Kasumi-1 (cell line): ENCODE measurements around the gene KRTAP5-4.
"Not testable (repeated sequence)": the region's sequence is repeated elsewhere in the genome, so short reads cannot be mapped to it uniquely, and the experiment has no call there.

Experiments used
- DNase-seq, 2 experiments: peaks; one replicate each; lab custom pipeline; 2025; lab: John Stamatoyannopoulos, UW

The KRTAP5-4 gene

DNA sequence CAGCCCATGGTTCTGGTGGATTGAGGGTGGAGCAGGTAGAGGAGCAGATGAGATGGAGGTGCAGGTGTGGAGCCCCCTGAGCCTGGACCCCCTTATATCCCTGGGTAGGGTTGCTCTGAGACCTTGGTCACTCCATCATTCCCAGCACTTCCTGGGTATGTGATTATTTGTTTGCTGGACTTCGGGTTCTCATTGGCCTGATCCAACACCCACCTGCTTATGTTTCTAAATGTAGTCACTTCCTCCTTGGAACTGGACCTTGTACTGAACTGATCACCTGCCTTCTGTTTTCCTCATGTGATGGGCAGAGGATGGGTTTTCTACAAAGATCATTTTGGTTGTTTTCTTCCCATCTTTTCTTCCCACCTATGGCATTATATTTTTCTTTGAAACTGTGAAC lies at the start of gene KRTAP5-4:
Gene KRTAP5-4 (minus strand): TSS at position 53 of the 400 bp plus-strand sequence. CDS start 45 bp downstream, at position 8.
- DNase-seq: no peak

- DNase-seq: no peak
Observed at GRCh38 chr11:1671658-1672057, 49.7 kb upstream of the KRTAP5-4 start.

DNA sequence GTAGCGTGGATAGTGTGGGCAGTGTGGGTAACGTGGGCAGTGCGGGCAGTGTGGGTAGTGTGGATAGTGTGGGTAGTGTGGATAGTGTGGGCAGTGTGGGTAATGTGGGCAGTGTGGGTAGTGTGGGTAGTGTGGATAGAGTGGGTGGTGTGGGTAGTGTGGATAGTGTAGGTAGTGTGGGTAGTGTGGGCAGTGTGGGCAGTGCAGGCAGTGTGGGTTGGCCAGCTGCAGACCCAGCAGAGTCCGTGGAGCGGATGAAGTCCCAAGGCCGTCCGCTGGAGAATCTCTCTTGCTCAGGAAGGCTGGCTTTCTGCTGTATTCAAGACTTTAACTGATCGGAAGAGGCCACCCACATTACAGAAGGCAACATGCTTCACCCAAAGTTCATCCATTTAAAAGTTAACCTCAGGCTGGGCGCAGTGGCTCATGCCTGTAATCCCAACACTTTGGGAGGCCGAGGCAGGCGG lies 49.0 kb upstream of the KRTAP5-4 start:
- DNase-seq: no peak

GRCh38 chr11:1670457-1670856 lies 48.5 kb upstream of the KRTAP5-4 start:
- DNase-seq: not testable (repeated sequence)

DNA sequence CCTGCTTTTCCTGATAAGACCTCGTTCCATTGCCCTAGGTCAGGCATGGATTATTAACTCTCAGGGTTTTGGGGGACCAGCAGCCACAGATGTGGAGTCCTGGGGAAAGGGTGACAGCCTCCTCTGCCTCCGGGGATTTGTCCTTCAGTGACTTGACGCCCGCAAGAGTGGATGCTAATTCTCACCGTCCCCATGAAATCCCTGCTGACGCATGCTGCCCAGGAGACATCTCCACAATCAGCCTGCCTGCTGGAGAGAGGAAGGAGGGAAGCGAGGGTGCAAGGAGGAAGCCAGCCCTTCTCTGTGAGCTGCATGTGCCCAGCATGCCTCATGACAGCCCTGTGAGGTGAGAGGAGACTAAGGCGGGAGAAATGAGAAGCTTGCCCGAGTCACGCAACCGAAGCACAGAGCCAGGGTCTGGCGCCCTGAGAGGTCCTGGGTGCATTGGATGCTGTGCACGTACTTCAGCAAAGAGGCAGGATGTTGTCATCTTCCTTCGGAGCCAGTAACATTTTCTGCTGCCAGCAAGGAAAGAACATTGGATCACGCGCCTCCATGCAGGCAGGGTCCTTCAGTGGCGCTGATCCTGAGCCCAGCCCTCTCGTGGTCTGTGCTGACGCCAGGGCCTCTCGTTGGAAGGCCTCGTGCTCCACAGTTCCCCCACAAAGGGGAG lies 47.7 kb upstream of the KRTAP5-4 start:
- DNase-seq: no peak

DNA sequence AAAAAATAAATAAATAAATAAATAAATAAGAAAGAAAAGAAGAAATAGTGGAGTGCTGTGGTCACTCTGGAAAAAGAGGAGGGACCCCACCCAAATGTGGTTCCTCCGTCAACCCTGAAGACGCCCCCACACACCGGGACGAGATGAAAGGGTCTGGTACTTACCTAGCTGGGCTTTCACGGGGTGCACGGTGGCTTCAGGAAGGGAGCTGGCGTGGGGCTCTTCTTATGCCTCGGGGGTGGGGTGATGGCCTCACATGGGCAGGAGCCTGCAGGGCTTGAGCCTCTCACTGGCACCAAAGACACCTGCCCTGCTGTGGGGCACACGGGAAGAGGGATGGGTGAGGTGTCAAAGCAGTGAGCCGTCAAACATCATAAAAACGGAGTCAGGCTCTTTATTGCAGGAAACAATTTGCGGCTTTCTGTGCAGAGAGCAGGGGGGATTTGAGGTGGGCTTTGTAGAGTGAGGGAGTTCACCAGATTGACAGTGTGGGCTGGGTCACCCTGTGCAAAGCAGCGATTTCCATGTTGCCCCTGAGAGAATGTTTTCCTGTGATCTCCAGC lies 47.1 kb upstream of the KRTAP5-4 start:
- no peak for DNase-seq

DNA sequence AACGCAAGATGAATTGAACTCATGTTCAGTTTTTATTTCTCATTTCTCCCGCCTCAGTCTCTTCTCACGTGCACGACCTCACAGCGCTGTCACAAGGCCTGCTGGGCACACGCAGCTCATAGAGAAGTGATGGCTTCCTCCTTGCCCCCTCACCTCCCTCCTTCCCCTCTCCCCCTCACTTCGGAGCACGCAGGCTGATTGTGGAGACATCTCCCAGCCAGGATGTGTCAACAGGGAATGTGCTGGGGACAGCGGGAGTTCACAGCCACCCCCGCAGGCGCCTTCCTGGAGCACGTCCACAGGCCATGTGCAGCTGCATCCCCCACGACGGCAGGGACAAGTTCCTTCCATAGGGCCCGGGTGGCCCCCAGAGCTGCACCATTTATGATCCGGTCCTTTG lies 46.0 kb upstream of the KRTAP5-4 start:
- no peak for DNase-seq

GRCh38 chr11:1667121-1667850 lies 45.3 kb upstream of the KRTAP5-4 start:
- no peak for DNase-seq

DNA sequence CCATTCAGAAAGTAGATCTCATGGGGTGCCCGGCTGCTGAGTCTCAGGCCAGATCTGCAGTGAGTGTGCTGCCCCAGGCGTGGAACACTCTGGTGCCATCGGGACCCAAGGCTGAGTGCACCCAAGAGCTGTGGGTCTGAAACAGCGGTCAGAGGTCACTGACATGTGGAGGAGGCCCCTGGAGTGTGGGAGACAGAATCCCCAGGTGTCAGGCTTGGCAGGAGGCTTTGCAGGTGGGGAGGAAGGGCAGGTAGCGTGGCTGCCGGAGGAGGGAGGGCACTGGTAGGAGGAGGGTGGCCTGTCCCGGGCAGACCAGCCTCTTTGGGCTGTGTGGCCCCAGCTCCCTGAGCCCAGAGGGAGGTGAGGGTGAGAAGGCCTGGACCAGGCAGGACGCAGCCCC lies 43.4 kb upstream of the KRTAP5-4 start:
- DNase-seq: no peak

DNA sequence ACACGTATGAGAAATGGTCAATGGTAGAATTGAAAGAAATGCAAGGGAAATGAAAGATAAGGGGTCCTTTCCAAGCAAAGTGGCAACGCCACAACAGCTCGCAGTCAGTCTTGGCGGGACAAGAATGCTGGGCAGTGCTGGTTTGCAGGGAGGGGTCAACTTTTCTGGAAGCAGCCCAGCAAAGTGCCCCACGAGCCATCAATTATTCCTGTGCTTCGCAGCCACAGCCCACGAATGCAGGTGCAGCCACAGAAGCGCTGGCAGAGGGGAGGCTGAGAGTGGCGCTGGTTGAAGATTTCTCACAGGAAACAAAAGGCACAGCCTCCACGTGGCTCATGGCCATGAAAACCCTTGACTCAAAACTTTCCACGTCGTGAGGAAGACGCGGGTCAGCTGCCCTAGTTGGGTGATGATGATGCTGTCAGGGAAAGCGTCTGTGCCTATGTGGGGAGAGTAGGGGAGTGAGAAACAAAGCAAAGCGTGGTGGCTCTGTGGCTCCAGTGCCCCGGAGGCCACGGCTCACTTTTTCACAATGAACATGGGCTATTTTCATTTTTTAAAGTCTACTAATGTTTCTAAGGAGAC lies 40.9 kb upstream of the KRTAP5-4 start:
- not testable (repeated sequence) for DNase-seq

DNA sequence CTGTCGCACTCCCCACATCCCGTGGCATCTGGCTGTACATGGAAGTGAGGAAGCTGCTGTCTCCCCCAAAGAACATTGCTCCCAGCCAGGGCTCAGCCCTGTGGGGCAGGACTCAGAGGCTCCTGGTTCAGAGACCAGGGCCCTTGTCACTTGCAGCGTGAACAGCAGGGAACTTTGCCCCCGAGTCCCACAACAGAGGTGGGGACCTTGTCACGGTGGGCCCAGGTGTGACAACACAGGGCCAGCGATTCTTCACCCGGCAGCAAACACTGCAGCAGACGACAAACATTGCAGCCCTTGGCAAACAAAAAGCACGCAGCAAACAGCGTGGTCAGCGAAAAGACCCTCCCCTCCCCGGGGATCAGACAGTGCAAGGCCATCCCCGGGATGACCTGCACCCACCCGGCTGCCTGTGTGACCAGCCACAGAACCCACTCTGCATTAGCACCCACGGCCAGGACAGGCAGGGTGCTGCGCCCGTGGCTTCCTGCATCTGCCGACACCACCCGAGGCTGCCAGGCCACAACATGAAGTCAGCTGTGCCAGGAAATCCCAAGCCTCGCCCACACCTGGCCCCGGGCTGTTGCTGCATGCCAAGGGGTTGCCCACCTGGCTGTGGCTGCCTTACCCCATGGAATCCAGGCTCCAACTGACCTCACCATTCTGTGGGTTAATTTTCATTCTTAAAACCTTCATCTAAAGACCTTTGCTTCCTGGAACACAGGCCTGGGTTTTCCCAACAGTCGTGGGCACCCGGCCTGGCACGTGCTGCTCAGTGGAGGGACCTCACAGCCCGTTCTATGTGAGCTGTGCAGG lies 39.7 kb upstream of the KRTAP5-4 start:
- DNase-seq: not testable (repeated sequence)

DNA sequence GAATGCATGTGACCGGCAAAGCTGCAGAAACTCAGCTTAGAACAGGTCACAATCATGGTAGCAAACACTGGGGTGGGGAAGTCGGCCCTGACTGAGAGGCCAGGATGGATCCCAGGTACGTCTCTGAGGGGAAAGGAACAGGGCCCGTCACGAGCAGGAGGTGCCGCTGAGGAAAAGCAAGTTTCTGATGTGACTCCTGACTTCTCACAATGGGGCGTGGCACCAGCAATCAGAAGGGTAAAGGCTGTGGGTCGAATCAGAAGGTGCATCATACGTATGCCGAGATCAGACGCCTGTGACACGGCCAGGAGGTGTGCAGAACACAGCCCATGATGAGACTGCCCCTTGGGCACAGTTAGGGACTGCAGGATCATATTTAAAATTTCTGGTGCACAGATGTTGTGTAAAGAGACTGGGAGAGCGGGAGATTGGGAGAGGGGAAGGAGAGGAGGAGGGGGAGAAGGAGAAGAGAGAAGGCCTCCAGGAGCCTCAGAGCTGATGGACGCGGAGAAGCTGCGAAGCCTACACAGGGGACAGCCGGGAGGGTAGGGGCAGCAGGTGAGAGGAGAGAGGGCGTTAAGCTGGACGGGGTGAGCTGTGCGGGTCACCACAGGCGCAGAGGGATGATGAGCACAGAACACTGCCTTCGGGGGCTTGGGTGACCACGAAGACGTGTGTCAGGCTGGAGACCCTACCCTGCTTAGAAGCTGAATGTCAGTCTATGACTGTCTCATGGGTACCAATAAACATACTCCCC lies 38.4 kb upstream of the KRTAP5-4 start:
- no peak for DNase-seq

DNA sequence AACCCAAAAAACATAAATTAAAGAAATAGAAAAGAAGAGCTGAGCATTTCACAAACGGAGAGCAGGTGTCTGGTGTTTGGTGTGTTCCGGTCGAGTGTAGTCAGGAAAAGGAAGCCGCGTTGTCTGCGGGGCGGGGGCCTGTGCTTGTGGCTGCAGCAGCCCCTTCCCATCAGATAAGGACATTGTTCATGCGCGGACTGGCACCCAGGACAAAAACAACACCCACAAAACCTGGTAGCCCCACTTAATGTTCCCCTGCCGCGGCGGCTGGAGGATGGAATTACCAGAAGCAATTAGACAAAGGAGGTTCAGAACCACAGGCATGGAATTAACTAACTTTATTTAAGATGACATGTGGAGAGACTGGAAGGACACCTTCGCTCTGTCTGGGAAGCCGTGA lies 37.6 kb upstream of the KRTAP5-4 start:
- DNase-seq: no peak

DNA sequence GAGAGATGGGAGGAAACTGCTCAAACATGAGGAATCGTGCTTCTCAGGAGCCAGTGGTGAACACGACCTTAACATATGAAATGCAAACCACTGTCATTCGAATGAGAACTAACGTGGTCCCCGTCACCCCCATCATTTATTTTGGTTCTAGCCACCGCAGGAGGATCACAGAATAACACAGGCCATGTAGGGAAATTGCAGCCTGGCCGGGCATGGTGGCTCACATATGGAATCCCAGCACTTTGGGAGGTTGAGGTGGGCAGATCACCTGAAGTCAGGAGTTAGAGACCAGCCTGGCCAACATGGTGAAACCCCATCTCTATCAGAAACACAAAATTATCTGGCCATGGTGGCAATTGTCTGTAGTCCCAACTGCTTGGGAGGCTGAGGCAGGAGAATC lies 34.7 kb upstream of the KRTAP5-4 start:
- DNase-seq: no peak

- DNase-seq: no peak
Observed at GRCh38 chr11:1656061-1656441, 34.1 kb upstream of the KRTAP5-4 start.

GRCh38 chr11:1655168-1656060 lies 33.5 kb upstream of the KRTAP5-4 start:
- DNase-seq: no peak

DNA sequence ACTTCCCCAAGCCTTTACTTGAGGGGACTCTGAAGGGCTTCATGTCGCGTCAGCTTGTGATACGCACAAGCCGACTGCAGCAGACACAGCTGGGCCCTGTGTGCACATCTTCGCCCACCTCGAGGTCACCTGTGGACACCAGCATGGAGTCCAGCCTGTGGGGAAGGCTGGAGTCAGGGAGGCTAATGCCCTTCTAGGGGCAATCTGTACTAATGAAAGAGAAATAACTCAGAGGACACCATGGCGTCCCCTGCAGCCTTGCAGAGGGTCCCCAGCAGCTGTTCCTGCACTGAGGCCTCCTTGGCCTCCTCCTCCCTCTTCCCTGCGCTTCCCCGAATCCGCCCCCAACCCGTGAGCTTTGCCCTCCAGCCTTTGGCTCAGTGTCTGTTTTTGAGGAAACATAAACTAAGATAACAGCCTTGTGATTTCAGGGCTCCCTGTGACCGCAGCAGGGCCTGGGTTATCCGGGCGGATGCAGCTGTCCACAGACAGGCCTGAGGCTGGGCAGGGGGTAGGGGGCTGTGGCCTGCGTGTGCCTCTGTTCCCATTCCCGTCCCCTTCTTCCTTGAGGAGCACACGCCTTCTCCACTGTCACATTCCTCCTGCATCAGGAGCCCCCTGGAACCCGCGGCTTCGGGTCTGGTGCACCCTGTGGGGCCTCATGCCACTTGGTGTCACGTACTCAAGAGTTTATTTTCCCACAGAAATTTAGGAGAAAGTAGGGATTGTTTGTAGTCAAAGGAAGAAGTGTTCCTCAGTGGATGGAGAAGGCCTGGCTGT lies 32.6 kb upstream of the KRTAP5-4 start:
- no peak for DNase-seq

DNA sequence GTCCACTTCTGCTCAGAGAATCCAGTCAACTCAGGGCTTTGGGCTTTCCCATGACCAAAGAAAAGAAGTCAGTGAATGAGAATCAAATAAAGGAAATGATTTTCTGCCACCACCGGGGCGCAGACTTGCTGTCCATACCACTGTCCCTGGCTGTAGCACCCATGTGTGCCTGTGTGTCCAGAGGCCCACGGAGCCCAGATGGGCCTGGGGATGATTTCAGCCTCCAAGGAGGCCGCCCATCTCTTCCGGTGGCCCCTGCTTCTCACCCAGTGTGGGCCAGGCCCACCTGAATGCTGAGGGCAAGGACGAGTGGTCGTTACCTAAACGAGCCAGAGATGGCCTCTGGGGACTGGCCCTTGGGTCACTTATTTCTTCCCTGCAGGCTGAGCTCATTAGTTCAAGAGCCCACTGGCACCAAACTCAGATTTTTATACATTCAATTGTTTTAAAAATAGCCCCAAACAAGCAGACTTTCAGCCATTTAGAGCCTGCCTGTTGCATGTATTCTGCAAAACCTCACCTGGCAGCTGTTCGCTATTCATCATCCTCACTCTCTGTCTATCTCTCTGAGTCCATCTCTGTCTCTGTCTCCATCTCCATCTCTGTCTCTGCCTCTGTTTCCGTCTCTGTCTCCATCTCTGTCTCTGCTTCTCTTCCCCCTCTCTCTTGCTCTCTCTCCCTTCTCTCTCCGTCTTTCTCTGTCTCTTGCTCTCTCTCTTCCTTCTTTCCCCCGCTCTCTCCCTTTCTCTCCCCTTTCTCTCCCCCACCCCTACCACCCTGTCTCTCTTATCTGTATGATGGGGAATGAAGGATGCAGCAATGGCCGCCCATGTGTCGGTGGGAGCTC lies 31.8 kb upstream of the KRTAP5-4 start:
- DNase-seq: no peak
